Breast epithelium (tissue), 4 donors: ENCODE data around the gene NR6A1. TPM values are rescaled to one million over a fixed set of nuclear protein-coding genes. Genes with fewer than 3 reads are reported as not detected.

Experiments
- DNase-seq, 2 donors: peaks; one replicate each; pipeline ENCODE4 v3.0.0-alpha.2; 2019; ENCODE audit warnings: low spot score in 2 of 2
- H3K27ac ChIP-seq, 2 donors: fragments of 200-600 bp; sonication (generic) in 1 of 2; one replicate each; pipeline ENCODE4 v1.5.1; 2016 to 2019; ENCODE audit warnings: mild to moderate bottlenecking in 1 of 2
- H3K27me3 ChIP-seq, 2 donors: fragments of 200-600 bp; sonication (generic) in 1 of 2; one replicate each; pipeline versions ENCODE4 v1.5.1 to v1.6.0; 2017 to 2019; ENCODE audit warnings: control low read depth in 1 of 2, mild to moderate bottlenecking in 1 of 2
- H3K36me3 ChIP-seq: fragments of 200-600 bp; one replicate; pipeline ENCODE4 v1.5.1; 2019
- H3K4me1 ChIP-seq, 2 donors: fragments of 200-600 bp; sonication (generic); one replicate each; pipeline ENCODE4 v1.5.1; 2016 to 2019; ENCODE audit warnings: control low read depth in 1 of 2
- H3K4me3 ChIP-seq, 3 donors: fragments of 200-600 bp; sonication (generic); 1 replicate in 2 of 3; 2 replicates in 1 of 3; pipeline ENCODE4 v1.5.1; 2016 to 2019; ENCODE audit warnings: mild to moderate bottlenecking in 3 of 3, moderate library complexity in 2 of 3
- H3K9me3 ChIP-seq, 2 donors: fragments of 200-600 bp; sonication (generic) in 1 of 2; one replicate each; pipeline ENCODE4 v1.5.1; 2016 to 2019; ENCODE audit warnings: control low read depth in 1 of 2
- CTCF ChIP-seq, 3 donors: fragments of 450-650 bp; IDR thresholded peaks; one replicate each; pipeline ENCODE4 v1.5.1; 2016 to 2017; ENCODE audit warnings: antibody characterized with exemption in 3 of 3, mild to moderate bottlenecking in 3 of 3, moderate library complexity in 3 of 3
- POLR2A ChIP-seq: fragments of 450-650 bp; IDR thresholded peaks from one replicate; pipeline ENCODE4 v1.6.1; 2016; ENCODE audit warnings: antibody characterized with exemption, mild to moderate bottlenecking, moderate library complexity
- POLR2AphosphoS5 ChIP-seq, 3 donors: sonication (generic); formaldehyde crosslinking; IDR thresholded peaks; one replicate each; pipeline ENCODE4 v1.6.1; 2017; ENCODE audit warnings: antibody characterized with exemption in 3 of 3
- intact Hi-C: fragments of 100-400 bp; cut with DNase I; formaldehyde crosslinking; loops from one replicate; pipeline ENCODE4 v1.15.1; 2023; ENCODE audit warnings: low total_unique reads
- total RNA-seq, 3 donors: library from RNA; depleted of rRNA; stranded (reverse); fragments of >200 nt; gene quantifications; one replicate each; pipeline ENCODE4 v1.1.0, GENCODE V29; 2016

Gene NR6A1
- total RNA-seq, 3 donors from 2014 or later: 1.3 to 5.3 (median 3.9) TPM

GRCh38 chr9:124686918-124687317 lies 84.2 kb downstream of the NR6A1 start:
- TF ChIP-seq CTCF (IDR thresholded peaks at IDR 0.05) (no peak), POLR2A (no peak), POLR2AphosphoS5 (IDR thresholded peaks at IDR 0.05) (no peak)
- Histone ChIP-seq H3K27me3 (no peaks in the 10 kb centered on the region), H3K27ac (no peak overlapping the region), H3K4me1 (no peaks in the 10 kb centered on the region), H3K36me3 (no peaks in the 10 kb centered on the region), H3K4me3 (no peak overlapping the region), H3K9me3 (no peaks in the 10 kb centered on the region)
- intact Hi-C loops: no loop called here
- no peak for DNase-seq

- TF ChIP-seq POLR2AphosphoS5 (IDR thresholded peaks at IDR 0.05) (no peak), POLR2A (no peak), CTCF (IDR thresholded peaks at IDR 0.05) (no peak)
- Histone ChIP-seq H3K4me3 (no peak overlapping the region), H3K9me3 (no peaks in the 10 kb centered on the region), H3K4me1 (no peaks in the 10 kb centered on the region), H3K36me3 (no peaks in the 10 kb centered on the region), H3K27me3 (no peaks in the 10 kb centered on the region), H3K27ac (no peak overlapping the region)
- DNase-seq: no peak
- intact Hi-C loops: no loop called here
Measured at GRCh38 chr9:124685217-124685616, 85.9 kb downstream of the NR6A1 start.

GRCh38 chr9:124684169-124684568 lies 86.9 kb downstream of the NR6A1 start:
- no peaks in the 10 kb centered on the region for H3K9me3 ChIP-seq
- no peak for DNase-seq
- no peaks in the 10 kb centered on the region for H3K4me1 ChIP-seq
- no peak overlapping the region for H3K4me3 ChIP-seq
- no peaks in the 10 kb centered on the region for H3K27me3 ChIP-seq
- TF ChIP-seq POLR2AphosphoS5 (IDR thresholded peaks at IDR 0.05) (no peak), POLR2A (no peak), CTCF (IDR thresholded peaks at IDR 0.05) (no peak)
- H3K36me3 ChIP-seq: no peaks in the 10 kb centered on the region
- no peak overlapping the region for H3K27ac ChIP-seq
- intact Hi-C loops: no loop called here

GRCh38 chr9:124683043-124683442 lies 88.1 kb downstream of the NR6A1 start:
- intact Hi-C loops: no loop called here
- no peak for DNase-seq
- Histone ChIP-seq H3K36me3 (no peaks in the 10 kb centered on the region), H3K9me3 (no peaks in the 10 kb centered on the region), H3K4me1 (no peaks in the 10 kb centered on the region), H3K27ac (no peak overlapping the region), H3K4me3 (no peak overlapping the region), H3K27me3 (no peaks in the 10 kb centered on the region)
- no peak for TF ChIP-seq CTCF (IDR thresholded peaks at IDR 0.05)
- no peak for TF ChIP-seq POLR2AphosphoS5 (IDR thresholded peaks at IDR 0.05)
- TF ChIP-seq POLR2A: no peak

- H3K4me1 ChIP-seq: no peaks in the 10 kb centered on the region
- TF ChIP-seq POLR2A (no peak), POLR2AphosphoS5 (IDR thresholded peaks at IDR 0.05) (no peak), CTCF (IDR thresholded peaks at IDR 0.05) (no peak)
- H3K27me3 ChIP-seq: no peaks in the 10 kb centered on the region
- H3K27ac ChIP-seq: no peak overlapping the region
- H3K36me3 ChIP-seq: no peaks in the 10 kb centered on the region
- H3K9me3 ChIP-seq: no peaks in the 10 kb centered on the region
- no peak for DNase-seq
- H3K4me3 ChIP-seq: no peak overlapping the region
- intact Hi-C loops: no loop called here
Measured at GRCh38 chr9:124680714-124681390, 90.3 kb downstream of the NR6A1 start.
